Smooth muscle cell (in vitro differentiated cells): ENCODE data around the gene PTPRG. TPM values are rescaled to one million over a fixed set of nuclear protein-coding genes. Genes with fewer than 3 reads are reported as not detected.
A peak's percentile ranks its signal among the peaks of the same experiment; 100 is the strongest.

Experiments
- DNase-seq: peaks from one replicate; lab custom pipeline; 2025; ENCODE audit not compliant: unreplicated experiment; lab: John Stamatoyannopoulos, UW
- H2AFZ ChIP-seq: fragments of 200-600 bp; sonication (generic); 2 replicates; pipeline ENCODE4 v1.6.0; 2016; ENCODE audit warnings: antibody characterized with exemption, low read depth, mild to moderate bottlenecking
- H3F3A ChIP-seq: fragments of 200-600 bp; sonication (generic); 2 replicates; pipeline ENCODE4 v1.6.0; 2017; ENCODE audit warnings: antibody characterized with exemption, low read depth
- H3K27ac ChIP-seq: fragments of 200-600 bp; sonication (generic); 2 replicates; pipeline ENCODE4 v1.5.1; 2016; ENCODE audit warnings: low read depth, mild to moderate bottlenecking
- H3K27me3 ChIP-seq: fragments of 200-600 bp; sonication (generic); 2 replicates; pipeline ENCODE4 v1.6.1; 2016; ENCODE audit warnings: low read depth, mild to moderate bottlenecking
- H3K36me3 ChIP-seq: fragments of 200-600 bp; sonication (generic); 2 replicates; pipeline ENCODE4 v1.5.1; 2016; ENCODE audit warnings: low read depth
- H3K4me1 ChIP-seq: fragments of 200-600 bp; sonication (generic); 2 replicates; pipeline ENCODE4 v1.5.1; 2016; ENCODE audit warnings: low read depth
- H3K4me2 ChIP-seq: fragments of 200-600 bp; sonication (generic); 2 replicates; pipeline ENCODE4 v1.6.0; 2016; ENCODE audit warnings: mild to moderate bottlenecking
- H3K4me3 ChIP-seq: fragments of 200-600 bp; sonication (generic); 2 replicates; pipeline ENCODE4 v1.5.1; 2016; ENCODE audit warnings: mild to moderate bottlenecking
- H3K79me2 ChIP-seq: fragments of 200-600 bp; sonication (generic); 2 replicates; pipeline ENCODE4 v1.6.0; 2016; ENCODE audit warnings: low read depth, mild to moderate bottlenecking
- H3K9ac ChIP-seq: fragments of 200-600 bp; sonication (generic); 2 replicates; pipeline ENCODE4 v1.6.0; 2016; ENCODE audit warnings: low read depth
- H3K9me3 ChIP-seq: fragments of 200-600 bp; sonication (generic); replicated peaks from 2 replicates; pipeline ENCODE4 v1.5.1; 2016; ENCODE audit warnings: low read depth
- H4K20me1 ChIP-seq: fragments of 200-600 bp; sonication (generic); 2 replicates; pipeline ENCODE4 v1.6.0; 2016; ENCODE audit warnings: low read depth
- CTCF ChIP-seq: fragments of 200-600 bp; sonication (generic); IDR thresholded peaks from 2 replicates; pipeline ENCODE4 v1.5.1; 2017; ENCODE audit warnings: borderline replicate concordance, mild to moderate bottlenecking, antibody characterized with exemption; ENCODE audit not compliant: insufficient read depth, poor library complexity, severe bottlenecking
- WGBS: methylation state at CpG from one replicate; pipeline ENCODE4 v1.1.7; 2016; ENCODE audit warnings: low lambda C conversion rate; 5-methylcytosine and 5-hydroxymethylcytosine counted together
- polyA plus RNA-seq: library from polyadenylated mRNA; unstranded; fragments of >200 nt; fragmentation: Nextera tagmentation; extraction: Ambion mirVana; gene quantifications from 2 replicates; pipeline ENCODE4 v1.2.1, GENCODE V29; 2016
- total RNA-seq: library from RNA; depleted of rRNA; stranded (reverse); fragments of >200 nt; gene quantifications from 2 replicates; pipeline ENCODE4 v1.2.3, GENCODE V29; 2014

The PTPRG gene
- total and polyA plus RNA-seq, 2 experiments from 2014 or later: 21.2 to 87.3 TPM

GRCh38 chr3:61894988-61895935 is 333.9 kb downstream of the PTPRG start:
- no peaks in the 10 kb centered on the region for H3K9me3 ChIP-seq
- peaks cover 85% of the 10 kb centered on the region for H4K20me1 ChIP-seq
- no peak overlapping the region for H2AFZ ChIP-seq
- no peak overlapping the region for H3K9ac ChIP-seq
- DNase-seq: no peak
- H3K79me2 ChIP-seq: peaks cover 17% of the 10 kb centered on the region
- H3K36me3 ChIP-seq: no peaks in the 10 kb centered on the region
- H3K4me2 ChIP-seq: peak overlapping the region; percentile 53
- 19% methylated on average over 7 of the region's 7 CpGs for WGBS
- H3F3A ChIP-seq: no peaks in the 10 kb centered on the region
- no peaks in the 10 kb centered on the region for H3K27me3 ChIP-seq
- H3K27ac ChIP-seq: peak overlapping the region; percentile 1
- no peak for TF ChIP-seq CTCF
- no peak overlapping the region for H3K4me3 ChIP-seq
- H3K4me1 ChIP-seq: peaks cover 22% of the 10 kb centered on the region

GRCh38 chr3:61896251-61896650 is 334.9 kb downstream of the PTPRG start:
- no peak overlapping the region for H3K9ac ChIP-seq
- TF ChIP-seq CTCF: no peak

GRCh38 chr3:61897848-61898247 is 336.5 kb downstream of the PTPRG start:
- 94% methylated on average over 2 of the region's 2 CpGs for WGBS
- no peak for DNase-seq
- no peak for TF ChIP-seq CTCF
- no peak overlapping the region for H3K4me2 ChIP-seq
- H3K9ac ChIP-seq: no peak overlapping the region
- H3K27ac ChIP-seq: no peak overlapping the region
- peaks cover 87% of the 10 kb centered on the region for H4K20me1 ChIP-seq
- H3K4me3 ChIP-seq: no peak overlapping the region
- H2AFZ ChIP-seq: no peak overlapping the region
- H3F3A ChIP-seq: no peaks in the 10 kb centered on the region
- no peaks in the 10 kb centered on the region for H3K9me3 ChIP-seq
- H3K36me3 ChIP-seq: no peaks in the 10 kb centered on the region
- H3K27me3 ChIP-seq: no peaks in the 10 kb centered on the region
- H3K4me1 ChIP-seq: peaks cover 27% of the 10 kb centered on the region
- H3K79me2 ChIP-seq: peaks cover 29% of the 10 kb centered on the region

More at GRCh38 chr3:61896251-61896650, 334.9 kb downstream of the PTPRG start:
- no peaks in the 10 kb centered on the region for H3K36me3 ChIP-seq
- H2AFZ ChIP-seq: no peak overlapping the region
- H3K27me3 ChIP-seq: no peaks in the 10 kb centered on the region
- H3K4me1 ChIP-seq: peaks cover 22% of the 10 kb centered on the region
- no peak overlapping the region for H3K4me2 ChIP-seq
- DNase-seq: no peak
- no peak overlapping the region for H3K4me3 ChIP-seq
- H3K27ac ChIP-seq: no peak overlapping the region
- WGBS: 97% methylated on average over 2 of the region's 2 CpGs
- H3K9me3 ChIP-seq: no peaks in the 10 kb centered on the region
- H3K79me2 ChIP-seq: peaks cover 17% of the 10 kb centered on the region
- no peaks in the 10 kb centered on the region for H3F3A ChIP-seq
- peaks cover 85% of the 10 kb centered on the region for H4K20me1 ChIP-seq
